ENCODE measurements around the gene CIAO3. TPM values are rescaled to one million over a fixed set of nuclear protein-coding genes. Genes with fewer than 3 reads are reported as not detected.

Gene CIAO3
- total RNA-seq, 2 experiments from 2014 or later: 33.3 to 38.2 TPM

DNA sequence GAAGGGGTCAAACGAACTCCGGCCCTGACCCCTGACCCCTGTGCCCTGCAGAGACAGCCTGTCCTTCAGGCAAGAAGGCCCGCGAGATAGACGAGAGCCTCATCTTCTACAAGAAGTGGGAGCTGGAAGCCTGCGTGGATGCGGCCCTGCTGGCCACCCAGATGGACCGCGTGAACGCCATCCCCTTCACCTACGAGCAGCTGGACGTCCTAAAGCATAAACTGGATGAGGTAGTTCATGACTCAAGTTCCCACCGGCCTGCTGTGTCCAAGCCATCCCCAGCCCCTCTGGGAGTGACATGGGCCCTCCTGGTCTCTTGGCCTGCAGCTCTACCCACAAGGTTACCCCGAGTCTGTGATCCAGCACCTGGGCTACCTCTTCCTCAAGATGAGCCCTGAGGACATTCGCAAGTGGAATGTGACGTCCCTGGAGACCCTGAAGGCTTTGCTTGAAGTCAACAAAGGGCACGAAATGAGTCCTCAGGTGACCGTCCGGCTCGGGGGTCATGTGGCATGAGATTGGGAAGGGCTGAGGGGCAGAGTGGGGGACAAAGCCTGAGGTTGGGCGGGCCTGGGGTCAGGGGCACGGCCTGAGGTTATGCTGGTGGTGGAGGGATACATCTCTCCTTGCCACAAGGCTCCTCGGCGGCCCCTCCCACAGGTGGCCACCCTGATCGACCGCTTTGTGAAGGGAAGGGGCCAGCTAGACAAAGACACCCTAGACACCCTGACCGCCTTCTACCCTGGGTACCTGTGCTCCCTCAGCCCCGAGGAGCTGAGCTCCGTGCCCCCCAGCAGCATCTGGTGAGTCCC lies 25.4 kb upstream of the CIAO3 start:
- ATAC-seq (ENCODE audit: poor library complexity) (no peak), DNase-seq (peak in 2 of 14 experiments; percentile 3 to 17)
- Mint-ChIP-seq H3K27me3 (no peaks in the 10 kb centered on the region), H3K36me3 (ENCODE audit: low read depth) (no peaks in the 10 kb centered on the region), H3K4me1 (ENCODE audit: low read depth) (no peaks in the 10 kb centered on the region), H3K9me3 (no peaks in the 10 kb centered on the region), H3K4me3 (no peak overlapping the region), H3K27ac (no peak overlapping the region)
- peaks cover 0 to 2% of the 10 kb centered on the region in 2 experiments for H3K27me3 ChIP-seq (ENCODE audit: control insufficient read depth in 1 of 2, insufficient read depth in 2 of 2, low read length in 2 of 2)
- H3K4me1 ChIP-seq (ENCODE audit: insufficient read depth, low read length): no peaks in the 10 kb centered on the region
- intact Hi-C loops (cut with DNase I, micrococcal nuclease): no loop called here
- no peak overlapping the region for H3K27ac ChIP-seq (ENCODE audit: low read depth in 1 of 2, low read length in 2 of 2)
- H3K36me3 ChIP-seq (ENCODE audit: insufficient read depth, low read length): no peaks in the 10 kb centered on the region
- CTCF ChIA-PET: no interaction called here
- no peaks in the 10 kb centered on the region for H3K9me3 ChIP-seq (ENCODE audit: control insufficient read depth in 1 of 2, insufficient read depth in 1 of 2, low read length in 2 of 2)
- TF ChIP-seq, protein P1, sequence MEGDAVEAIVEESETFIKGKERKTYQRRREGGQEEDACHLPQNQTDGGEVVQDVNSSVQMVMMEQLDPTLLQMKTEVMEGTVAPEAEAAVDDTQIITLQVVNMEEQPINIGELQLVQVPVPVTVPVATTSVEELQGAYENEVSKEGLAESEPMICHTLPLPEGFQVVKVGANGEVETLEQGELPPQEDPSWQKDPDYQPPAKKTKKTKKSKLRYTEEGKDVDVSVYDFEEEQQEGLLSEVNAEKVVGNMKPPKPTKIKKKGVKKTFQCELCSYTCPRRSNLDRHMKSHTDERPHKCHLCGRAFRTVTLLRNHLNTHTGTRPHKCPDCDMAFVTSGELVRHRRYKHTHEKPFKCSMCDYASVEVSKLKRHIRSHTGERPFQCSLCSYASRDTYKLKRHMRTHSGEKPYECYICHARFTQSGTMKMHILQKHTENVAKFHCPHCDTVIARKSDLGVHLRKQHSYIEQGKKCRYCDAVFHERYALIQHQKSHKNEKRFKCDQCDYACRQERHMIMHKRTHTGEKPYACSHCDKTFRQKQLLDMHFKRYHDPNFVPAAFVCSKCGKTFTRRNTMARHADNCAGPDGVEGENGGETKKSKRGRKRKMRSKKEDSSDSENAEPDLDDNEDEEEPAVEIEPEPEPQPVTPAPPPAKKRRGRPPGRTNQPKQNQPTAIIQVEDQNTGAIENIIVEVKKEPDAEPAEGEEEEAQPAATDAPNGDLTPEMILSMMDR (IDR thresholded peaks at IDR 0.05): no peak
- H3K4me3 ChIP-seq (ENCODE audit: low read length): no peak overlapping the region
- POLR2A ChIA-PET: no interaction called here

DNA sequence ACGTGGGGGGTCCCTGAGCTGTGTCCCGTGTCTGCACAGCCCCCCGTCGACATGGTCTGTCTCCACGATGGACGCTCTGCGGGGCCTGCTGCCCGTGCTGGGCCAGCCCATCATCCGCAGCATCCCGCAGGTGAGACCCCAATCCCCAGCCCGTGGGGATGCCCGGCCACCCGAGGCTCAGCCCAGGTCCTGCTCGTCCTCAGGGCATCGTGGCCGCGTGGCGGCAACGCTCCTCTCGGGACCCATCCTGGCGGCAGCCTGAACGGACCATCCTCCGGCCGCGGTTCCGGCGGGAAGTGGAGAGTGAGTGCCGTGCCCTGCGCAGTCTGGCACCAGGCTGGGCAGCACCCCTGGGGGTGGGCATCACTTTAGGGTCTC lies 24.7 kb upstream of the CIAO3 start:
- no peaks in the 10 kb centered on the region for H3K27me3 Mint-ChIP-seq
- DNase-seq (no peak), ATAC-seq (ENCODE audit: poor library complexity) (no peak)
- intact Hi-C loops (cut with DNase I, micrococcal nuclease): no loop called here
- no peaks in the 10 kb centered on the region for H3K36me3 ChIP-seq (ENCODE audit: insufficient read depth, low read length)
- H3K4me3 ChIP-seq (ENCODE audit: low read length): no peak overlapping the region
- no peaks in the 10 kb centered on the region for H3K9me3 Mint-ChIP-seq
- no peak overlapping the region for H3K27ac Mint-ChIP-seq
- H3K27ac ChIP-seq (ENCODE audit: low read depth in 1 of 2, low read length in 2 of 2): no peak overlapping the region
- CTCF ChIA-PET: no interaction called here
- peaks cover 0 to 2% of the 10 kb centered on the region in 2 experiments for H3K27me3 ChIP-seq (ENCODE audit: control insufficient read depth in 1 of 2, insufficient read depth in 2 of 2, low read length in 2 of 2)
- H3K4me1 Mint-ChIP-seq (ENCODE audit: low read depth): no peaks in the 10 kb centered on the region
- H3K4me3 Mint-ChIP-seq: no peak overlapping the region
- TF ChIP-seq, protein P1 (IDR thresholded peaks at IDR 0.05): no peak
- no peaks in the 10 kb centered on the region for H3K4me1 ChIP-seq (ENCODE audit: insufficient read depth, low read length)
- H3K36me3 Mint-ChIP-seq (ENCODE audit: low read depth): no peaks in the 10 kb centered on the region
- POLR2A ChIA-PET: no interaction called here
- no peaks in the 10 kb centered on the region for H3K9me3 ChIP-seq (ENCODE audit: control insufficient read depth in 1 of 2, insufficient read depth in 1 of 2, low read length in 2 of 2)

DNA sequence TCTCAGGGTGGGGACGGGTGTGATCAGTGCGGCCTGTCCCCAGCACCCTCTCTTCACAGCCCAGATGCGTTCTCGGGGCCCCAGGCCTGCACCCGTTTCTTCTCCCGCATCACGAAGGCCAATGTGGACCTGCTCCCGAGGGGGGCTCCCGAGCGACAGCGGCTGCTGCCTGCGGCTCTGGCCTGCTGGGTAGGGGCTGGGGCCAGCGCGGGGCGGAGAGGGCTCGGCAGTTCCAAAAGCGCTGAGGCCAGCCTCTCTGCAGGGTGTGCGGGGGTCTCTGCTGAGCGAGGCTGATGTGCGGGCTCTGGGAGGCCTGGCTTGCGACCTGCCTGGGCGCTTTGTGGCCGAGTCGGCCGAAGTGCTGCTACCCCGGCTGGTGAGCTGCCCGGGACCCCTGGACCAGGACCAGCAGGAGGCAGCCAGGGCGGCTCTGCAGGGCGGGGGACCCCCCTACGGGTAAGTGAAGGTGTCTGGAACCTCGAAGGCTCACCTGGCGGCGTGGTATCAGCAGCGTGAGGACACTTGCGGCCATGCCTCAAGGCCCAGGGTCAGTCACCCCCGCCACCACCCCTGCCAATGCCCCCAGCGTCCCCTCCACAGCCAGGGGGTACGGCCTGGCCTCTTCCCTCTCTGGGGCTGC lies 24.2 kb upstream of the CIAO3 start:
- H3K36me3 Mint-ChIP-seq (ENCODE audit: low read depth): no peaks in the 10 kb centered on the region
- no peak overlapping the region for H3K27ac Mint-ChIP-seq
- POLR2A ChIA-PET: no interaction called here
- TF ChIP-seq, protein P1 (IDR thresholded peaks at IDR 0.05): no peak
- Histone ChIP-seq H3K4me3 (ENCODE audit: low read length) (no peak overlapping the region), H3K27me3 (ENCODE audit: control insufficient read depth in 1 of 2, insufficient read depth in 2 of 2, low read length in 2 of 2) (peaks cover 0 to 2% of the 10 kb centered on the region in 2 experiments), H3K36me3 (ENCODE audit: insufficient read depth, low read length) (no peaks in the 10 kb centered on the region), H3K4me1 (ENCODE audit: insufficient read depth, low read length) (no peaks in the 10 kb centered on the region), H3K27ac (ENCODE audit: low read depth in 1 of 2, low read length in 2 of 2) (no peak overlapping the region), H3K9me3 (ENCODE audit: control insufficient read depth in 1 of 2, insufficient read depth in 1 of 2, low read length in 2 of 2) (no peaks in the 10 kb centered on the region)
- H3K4me1 Mint-ChIP-seq (ENCODE audit: low read depth): no peaks in the 10 kb centered on the region
- intact Hi-C loops (cut with DNase I, micrococcal nuclease): no loop called here
- H3K27me3 Mint-ChIP-seq: no peaks in the 10 kb centered on the region
- H3K9me3 Mint-ChIP-seq: no peaks in the 10 kb centered on the region
- ATAC-seq (ENCODE audit: poor library complexity): no peak
- no peak overlapping the region for H3K4me3 Mint-ChIP-seq
- DNase-seq: peak in 2 of 14 experiments; percentile 4 to 20
- CTCF ChIA-PET: no interaction called here
